GM12891 (cell line): ENCODE results near the gene ACSL5.

Experiments used
- DNase-seq: peaks from one replicate; pipeline ENCODE4 v3.0.0; 2011; ENCODE audit warnings: low spot score; ENCODE audit not compliant: insufficient read length
- FAIRE-seq: peaks from 2 replicates; lab custom pipeline; 2011; peaks lifted over from hg19 to GRCh38; lab: Jason Lieb, UNC
- PAX5 ChIP-seq: IDR thresholded peaks from 2 replicates; pipeline ENCODE4 v1.6.1; 2011; ENCODE audit warnings: low read length, moderate library complexity, mild to moderate bottlenecking; ENCODE audit not compliant: insufficient read depth, severe bottlenecking
- POLR2A ChIP-seq: IDR thresholded peaks from 2 replicates; pipeline ENCODE4 v1.6.1; 2011; ENCODE audit warnings: low read depth, low read length, control low read depth
- POLR2AphosphoS5 ChIP-seq: IDR thresholded peaks from 2 replicates; pipeline ENCODE4 v1.6.1; 2011; ENCODE audit warnings: low read depth, low read length, control low read depth
- POU2F2 ChIP-seq: IDR thresholded peaks from 2 replicates; pipeline ENCODE4 v1.6.1; 2011; ENCODE audit warnings: low read depth, mild to moderate bottlenecking, control low read depth, low read length, moderate library complexity
- SPI1 ChIP-seq: IDR thresholded peaks from 2 replicates; pipeline ENCODE4 v1.6.1; 2011; ENCODE audit warnings: low read depth, low read length, control low read depth
- TAF1 ChIP-seq: IDR thresholded peaks from 2 replicates; pipeline ENCODE4 v1.6.1; 2011; ENCODE audit warnings: low read depth, low read length, control low read depth

ACSL5 gene

GRCh38 chr10:112361951-112362751 is 11.8 kb upstream of the ACSL5 start:
- no peak for TF ChIP-seq POLR2A
- TF ChIP-seq TAF1, result no peak
- no peak for TF ChIP-seq PAX5
- TF ChIP-seq POLR2AphosphoS5, result no peak
- TF ChIP-seq SPI1, result no peak
- no peak for TF ChIP-seq POU2F2
- FAIRE-seq (no peak), DNase-seq (no peak)

GRCh38 chr10:112362833-112363232 is 11.1 kb upstream of the ACSL5 start:
- DNase-seq, result no peak
- no peak for TF ChIP-seq PAX5
- no peak for TF ChIP-seq POU2F2
- no peak for TF ChIP-seq POLR2AphosphoS5
- TF ChIP-seq TAF1, result no peak
- no peak for TF ChIP-seq SPI1
- TF ChIP-seq POLR2A, result no peak
- FAIRE-seq, result no peak

- FAIRE-seq (no peak), DNase-seq (no peak)
- TF ChIP-seq POU2F2 (no peak), POLR2A (no peak), SPI1 (no peak), TAF1 (no peak), POLR2AphosphoS5 (no peak), PAX5 (no peak)
Observed at GRCh38 chr10:112363696-112364688, 9.9 kb upstream of the ACSL5 start.

GRCh38 chr10:112365014-112365432 is 8.9 kb upstream of the ACSL5 start:
- TF ChIP-seq PAX5 (no peak), POU2F2 (no peak), POLR2A (no peak), TAF1 (no peak), SPI1 (no peak), POLR2AphosphoS5 (no peak)
- DNase-seq (no peak), FAIRE-seq (no peak)

GRCh38 chr10:112365451-112365850 is 8.5 kb upstream of the ACSL5 start:
- TF ChIP-seq TAF1 (no peak), POLR2A (no peak), POLR2AphosphoS5 (no peak), POU2F2 (no peak), SPI1 (no peak), PAX5 (no peak)
- FAIRE-seq (no peak), DNase-seq (no peak)

GRCh38 chr10:112366992-112367391 is 6.9 kb upstream of the ACSL5 start:
- no peak for FAIRE-seq
- TF ChIP-seq SPI1 (no peak), TAF1 (no peak), PAX5 (no peak), POLR2A (no peak), POU2F2 (no peak), POLR2AphosphoS5 (no peak)
- DNase-seq, result no peak

GRCh38 chr10:112367516-112367915 is 6.4 kb upstream of the ACSL5 start:
- no peak for TF ChIP-seq POLR2AphosphoS5
- no peak for TF ChIP-seq PAX5
- TF ChIP-seq POLR2A, result no peak
- no peak for TF ChIP-seq POU2F2
- no peak for TF ChIP-seq TAF1
- no peak for TF ChIP-seq SPI1
- no peak for DNase-seq
- no peak for FAIRE-seq

GRCh38 chr10:112369495-112370423 is 4.2 kb upstream of the ACSL5 start:
- DNase-seq (no peak), FAIRE-seq (no peak)
- TF ChIP-seq SPI1, result no peak
- no peak for TF ChIP-seq PAX5
- TF ChIP-seq POU2F2, result no peak
- TF ChIP-seq POLR2A, result no peak
- no peak for TF ChIP-seq POLR2AphosphoS5
- TF ChIP-seq TAF1, result no peak
